Stomach (tissue), 4 donors: Measurements from ENCODE around the gene F12.

Experiments
- CTCF ChIP-seq, 7 experiments: fragments of 450-650 bp in 4 of 7; fragments of 200-600 bp in 3 of 7; sonication (generic) in 3 of 7; IDR thresholded peaks; one replicate each; pipeline ENCODE4 v1.5.1; 2016 to 2019; ENCODE audit warnings: antibody characterized with exemption in 7 of 7, control low read depth in 2 of 7, mild to moderate bottlenecking in 1 of 7
- EP300 ChIP-seq: sonication (generic); formaldehyde crosslinking; IDR thresholded peaks from one replicate; pipeline ENCODE4 v1.6.1; 2017; ENCODE audit warnings: antibody characterized with exemption
- POLR2A ChIP-seq, 4 donors: fragments of 450-650 bp; IDR thresholded peaks; one replicate each; pipeline ENCODE4 v1.6.1; 2016; ENCODE audit warnings: antibody characterized with exemption in 4 of 4, control low read depth in 2 of 4, mild to moderate bottlenecking in 1 of 4, moderate library complexity in 1 of 4

- no peak for TF ChIP-seq EP300
- TF ChIP-seq CTCF (IDR thresholded peaks at IDR 0.05): no peak
- no peak for TF ChIP-seq POLR2A (IDR thresholded peaks at IDR 0.05)
Observed at GRCh38 chr5:177361418-177362291, 47.7 kb downstream of the F12 start.
